GM19351 (cell line): ENCODE results near the gene IFNGR2.

Source experiments
- ATAC-seq: cut with Tn5 transposase; IDR thresholded peaks from one replicate; pipeline ENCODE4 v1.9.1; 2021; ENCODE audit warnings: mild to moderate bottlenecking, moderate library complexity; ENCODE audit not compliant: unreplicated experiment

Gene IFNGR2

GRCh38 chr21:33480481-33481103, 77.4 kb downstream of the IFNGR2 start:
- ATAC-seq, result no peak

DNA sequence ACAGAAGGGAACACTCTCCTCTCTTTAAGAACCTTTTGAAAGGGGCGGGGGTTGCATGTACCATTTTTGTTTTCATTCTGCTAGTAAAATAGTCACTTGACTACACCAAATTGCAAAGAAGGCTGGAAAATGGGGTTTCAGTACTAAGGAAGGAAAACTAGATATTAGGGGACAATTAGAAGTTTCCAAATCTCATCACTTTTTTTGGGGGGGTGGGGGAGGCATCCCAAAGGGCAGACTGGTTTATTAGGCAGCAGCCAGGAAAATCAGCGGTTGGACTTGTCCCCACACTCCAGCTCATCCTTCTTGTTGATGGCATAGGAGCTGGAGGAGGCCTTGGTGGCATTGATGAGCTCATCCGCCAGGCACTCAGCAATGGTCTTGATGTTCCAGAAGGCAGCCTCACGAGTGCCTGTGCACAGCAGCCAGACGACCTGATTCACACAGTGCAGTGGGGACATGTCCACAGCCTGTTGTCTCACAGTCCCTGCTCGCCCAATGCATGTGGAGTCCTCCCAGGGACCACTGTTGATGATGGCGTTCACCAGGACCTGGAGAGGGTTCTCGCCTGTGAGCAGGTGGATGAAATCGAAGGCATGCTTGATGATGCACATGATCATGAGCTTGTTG, 78.2 kb downstream of the IFNGR2 start:
- no peak for ATAC-seq
